Ascending aorta (tissue), 2 donors: ENCODE results near the gene ADGRB3. TPM values are rescaled to one million over a fixed set of nuclear protein-coding genes. Genes with fewer than 3 reads are reported as not detected.
A peak's percentile ranks its signal among the peaks of the same experiment; 100 is the strongest.
"Not testable (repeated sequence)": the region's sequence is repeated elsewhere in the genome, so short reads cannot be mapped to it uniquely, and the experiment has no call there.

Experiments
- DNase-seq, 2 donors: peaks; one replicate each; pipeline ENCODE4 v3.0.0-alpha.2; 2019; ENCODE audit warnings: low spot score in 2 of 2
- H3K27ac ChIP-seq, 2 donors: fragments of 200-600 bp; sonication (generic); one replicate each; pipeline ENCODE4 v1.5.1; 2016 to 2017; ENCODE audit warnings: mild to moderate bottlenecking in 1 of 2
- H3K27me3 ChIP-seq: fragments of 200-600 bp; sonication (generic); one replicate; pipeline ENCODE4 v1.5.1; 2017
- H3K36me3 ChIP-seq, 2 donors: fragments of 200-600 bp; sonication (generic); one replicate each; pipeline ENCODE4 v1.5.1; 2016
- H3K4me1 ChIP-seq, 2 donors: fragments of 200-600 bp; sonication (generic); one replicate each; pipeline ENCODE4 v1.5.1; 2016 to 2017; ENCODE audit warnings: mild to moderate bottlenecking in 1 of 2
- H3K4me3 ChIP-seq, 2 donors: fragments of 200-600 bp; sonication (generic); one replicate each; pipeline ENCODE4 v1.5.1; 2016 to 2017; ENCODE audit warnings: mild to moderate bottlenecking in 1 of 2
- H3K9me3 ChIP-seq, 2 donors: fragments of 200-600 bp; sonication (generic); one replicate each; pipeline ENCODE4 v1.5.1; 2016
- CTCF ChIP-seq, 3 experiments: fragments of 200-600 bp in 2 of 3; fragments of 450-650 bp in 1 of 3; sonication (generic) in 2 of 3; IDR thresholded peaks; one replicate each; pipeline ENCODE4 v1.5.1; 2016 to 2019; ENCODE audit warnings: antibody characterized with exemption in 3 of 3, mild to moderate bottlenecking in 1 of 3, moderate library complexity in 1 of 3
- intact Hi-C: fragments of 100-400 bp; cut with DNase I; formaldehyde crosslinking; loops from one replicate; pipeline ENCODE4 v1.15.1; 2023
- total RNA-seq: library from RNA; depleted of rRNA; stranded (reverse); fragments of >200 nt; gene quantifications from one replicate; pipeline ENCODE4 v1.1.0, GENCODE V29; 2016

The ADGRB3 gene
- total RNA-seq, 1 donor from 2014 or later, result 4.4 TPM

GRCh38 chr6:68873236-68873635 is 238.2 kb downstream of the ADGRB3 start:
- Histone ChIP-seq H3K9me3 (no peaks in the 10 kb centered on the region), H3K36me3 (no peaks in the 10 kb centered on the region), H3K27me3 (no peaks in the 10 kb centered on the region), H3K4me1 (no peaks in the 10 kb centered on the region), H3K27ac (no peak overlapping the region), H3K4me3 (no peak overlapping the region)
- no peak for DNase-seq
- intact Hi-C loops, result no loop called here
- TF ChIP-seq CTCF (IDR thresholded peaks at IDR 0.05), result no peak

GRCh38 chr6:68874747-68875146 is 239.7 kb downstream of the ADGRB3 start:
- intact Hi-C loops, result no loop called here
- no peak overlapping the region for H3K27ac ChIP-seq

GRCh38 chr6:68875403-68875802 is 240.3 kb downstream of the ADGRB3 start:
- intact Hi-C loops, result no loop called here

More at GRCh38 chr6:68874747-68875146, 239.7 kb downstream of the ADGRB3 start:
- Histone ChIP-seq H3K4me3 (no peak overlapping the region), H3K4me1 (no peaks in the 10 kb centered on the region), H3K9me3 (no peaks in the 10 kb centered on the region), H3K36me3 (no peaks in the 10 kb centered on the region), H3K27me3 (no peaks in the 10 kb centered on the region)
- no peak for DNase-seq
- no peak for TF ChIP-seq CTCF (IDR thresholded peaks at IDR 0.05)

DNA sequence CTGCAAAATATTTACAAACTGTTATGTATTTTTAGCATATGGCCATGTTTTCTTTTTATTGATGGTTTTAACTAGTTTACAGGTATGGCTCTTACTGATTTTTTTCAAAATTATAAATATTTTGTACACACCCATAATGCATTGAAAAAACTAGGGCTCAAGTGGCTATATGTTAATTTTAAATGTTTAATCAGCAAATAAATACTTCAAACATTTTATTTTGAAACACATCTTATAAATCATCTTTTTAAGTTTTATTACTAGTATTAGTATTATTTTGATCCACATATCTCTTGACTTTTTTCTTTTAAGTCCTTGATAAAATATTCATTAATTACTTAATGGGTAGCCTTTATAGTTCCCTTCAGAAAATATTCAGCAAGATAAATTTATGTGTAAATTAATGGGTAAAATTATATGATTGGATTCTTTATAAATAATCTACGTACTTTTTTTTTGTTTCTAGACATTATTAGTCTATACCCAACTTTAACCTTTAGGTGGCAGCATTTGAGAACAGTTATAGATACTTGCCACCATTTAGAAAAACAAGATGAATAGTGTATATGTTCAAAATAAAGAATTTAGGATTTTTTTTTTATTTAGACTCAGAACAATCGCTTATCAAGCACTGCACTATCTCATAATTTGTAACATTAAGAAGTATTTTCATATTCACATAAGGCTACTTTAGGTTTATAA is 241.9 kb downstream of the ADGRB3 start:
- no peaks in the 10 kb centered on the region for H3K9me3 ChIP-seq
- intact Hi-C loops, result no loop called here
- DNase-seq, result no peak
- no peaks in the 10 kb centered on the region for H3K4me1 ChIP-seq
- H3K4me3 ChIP-seq, result no peak overlapping the region
- peak in 1 of 3 experiments; percentile 34 for TF ChIP-seq CTCF (IDR thresholded peaks at IDR 0.05)
- no peak overlapping the region for H3K27ac ChIP-seq
- no peaks in the 10 kb centered on the region for H3K36me3 ChIP-seq
- H3K27me3 ChIP-seq, result no peaks in the 10 kb centered on the region

More at GRCh38 chr6:68875403-68875802, 240.3 kb downstream of the ADGRB3 start:
- Histone ChIP-seq H3K27me3 (no peaks in the 10 kb centered on the region), H3K27ac (no peak overlapping the region), H3K36me3 (no peaks in the 10 kb centered on the region), H3K4me3 (no peak overlapping the region), H3K4me1 (no peaks in the 10 kb centered on the region), H3K9me3 (no peaks in the 10 kb centered on the region)
- TF ChIP-seq CTCF (IDR thresholded peaks at IDR 0.05), result no peak
- DNase-seq, result no peak

GRCh38 chr6:68880050-68880813 is 245.2 kb downstream of the ADGRB3 start:
- Histone ChIP-seq H3K27me3 (no peaks in the 10 kb centered on the region), H3K4me3 (no peak overlapping the region), H3K9me3 (no peaks in the 10 kb centered on the region), H3K27ac (no peak overlapping the region), H3K4me1 (no peaks in the 10 kb centered on the region), H3K36me3 (no peaks in the 10 kb centered on the region)
- no peak for TF ChIP-seq CTCF (IDR thresholded peaks at IDR 0.05)
- intact Hi-C loops, result no loop called here
- DNase-seq, result no peak

DNA sequence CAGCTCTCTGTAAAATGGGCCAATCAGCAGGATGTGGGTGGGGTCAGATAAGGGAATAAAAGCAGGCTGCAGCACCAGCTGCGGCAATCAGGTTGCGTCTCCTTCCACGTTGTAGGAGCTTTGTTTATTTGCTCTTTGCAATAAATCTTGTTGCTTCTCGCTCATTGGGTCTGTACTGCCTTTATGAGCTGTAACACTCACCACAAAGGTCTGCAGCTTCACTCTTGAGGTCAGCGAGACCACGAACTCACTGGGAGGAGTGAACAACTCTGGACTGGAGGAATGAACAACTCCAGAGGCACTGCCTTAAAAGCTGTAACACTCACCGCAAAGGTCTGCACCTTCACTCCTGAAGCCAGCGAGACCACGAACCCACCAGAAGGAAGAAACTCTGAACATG is 248.2 kb downstream of the ADGRB3 start:
- H3K4me1 ChIP-seq, intact Hi-C loops, H3K4me3 ChIP-seq, DNase-seq, H3K9me3 ChIP-seq, H3K27me3 ChIP-seq, H3K36me3 ChIP-seq, H3K27ac ChIP-seq: not testable (repeated sequence)
